Fibroblast of villous mesenchyme (primary cell): Measurements from ENCODE around the gene NKX6-1. TPM values are rescaled to one million over a fixed set of nuclear protein-coding genes. Genes with fewer than 3 reads are reported as not detected.

Experiments used
- DNase-seq: peaks from one replicate; pipeline ENCODE4 v3.0.0-alpha.2; 2010; ENCODE audit warnings: low read depth
- H3K4me3 ChIP-seq: 2 replicates; pipeline ENCODE4 v1.5.1; 2011; ENCODE audit warnings: low read depth, mild to moderate bottlenecking, low read length
- CTCF ChIP-seq: IDR thresholded peaks from 2 replicates; pipeline ENCODE4 v1.5.1; 2012; ENCODE audit warnings: low read depth, mild to moderate bottlenecking, low read length; ENCODE audit not compliant: insufficient read depth
- small RNA-seq: library from RNA; depleted of rRNA; stranded (forward); fragments of <200 nt; gene quantifications from one replicate; pipeline ENCODE3, GENCODE V24; 2012
- total RNA-seq: library from RNA; depleted of rRNA; stranded (reverse); fragments of >200 nt; gene quantifications from 2 replicates; pipeline ENCODE4 v1.2.3, GENCODE V29; 2012

The NKX6-1 gene
- total RNA-seq, 1 donor: not detected

GRCh38 chr4:84442778-84443177 is 56.3 kb downstream of the NKX6-1 start:
- no peak for TF ChIP-seq CTCF
- DNase-seq: no peak
- no peak overlapping the region for H3K4me3 ChIP-seq

Small RNAs within 50 kb of the gene (small RNA-seq; reads per million reads assigned to genes)
- not detected for gene RPL3P13

Other genes starting within 250 kb of the NKX6-1 start
- under 0.01 TPM in 2 replicates for gene CDS1, start 83.8 kb upstream of the NKX6-1 start, total RNA-seq